ENCODE data around the gene NUP210L. TPM values are rescaled to one million over a fixed set of nuclear protein-coding genes. Genes with fewer than 3 reads are reported as not detected.

NUP210L gene
- total RNA-seq: 0.13 TPM in 1 of 2 replicates, not detected in the other
- not detected for polyA plus RNA-seq (2012)

- no peak for DNase-seq (ENCODE audit: low read depth)
Measured at GRCh38 chr1:154154534-154155191, at the start of gene NUP210L. TSS of gene NUP210L (minus strand) at chr1:154155073.

- DNase-seq (ENCODE audit: low read depth): no peak
Measured at GRCh38 chr1:154199563-154199879, 44.6 kb upstream of the NUP210L start.

GRCh38 chr1:154198756-154199562 is 44.1 kb upstream of the NUP210L start:
- peak; percentile 80 for DNase-seq (ENCODE audit: low read depth)

- peak; percentile 92 for DNase-seq (ENCODE audit: low read depth)
Measured at GRCh38 chr1:154193821-154194220, 38.9 kb upstream of the NUP210L start.

- DNase-seq (ENCODE audit: low read depth): peak; percentile 90
Measured at GRCh38 chr1:154192476-154192875, 37.6 kb upstream of the NUP210L start.

- DNase-seq (ENCODE audit: low read depth): peak; percentile 98
Measured at GRCh38 chr1:154191990-154192461, 37.2 kb upstream of the NUP210L start, which contains the start of gene TPM3. TSS of gene TPM3 (minus strand) at chr1:154192100. CDS start at chr1:154192018, 82 bp downstream.

GRCh38 chr1:154190550-154190949 is 35.7 kb upstream of the NUP210L start:
- peak; percentile 92 for DNase-seq (ENCODE audit: low read depth)

- DNase-seq (ENCODE audit: low read depth): peak; percentile 39
Measured at GRCh38 chr1:154186852-154187501, 32.1 kb upstream of the NUP210L start.

GRCh38 chr1:154186177-154186576 is 31.3 kb upstream of the NUP210L start:
- peak; percentile 84 for DNase-seq (ENCODE audit: low read depth)

GRCh38 chr1:154183046-154183915 is 28.4 kb upstream of the NUP210L start:
- peak; percentile 94 for DNase-seq (ENCODE audit: low read depth)

- peak; percentile 83 for DNase-seq (ENCODE audit: low read depth)
Measured at GRCh38 chr1:154182344-154183045, 27.6 kb upstream of the NUP210L start.

GRCh38 chr1:154181944-154182343 is 27.1 kb upstream of the NUP210L start:
- DNase-seq (ENCODE audit: low read depth): no peak

- no peak for DNase-seq (ENCODE audit: low read depth)
Measured at GRCh38 chr1:154179946-154180687, 25.2 kb upstream of the NUP210L start.

- no peak for DNase-seq (ENCODE audit: low read depth)
Measured at GRCh38 chr1:154178911-154179811, 24.3 kb upstream of the NUP210L start.

- no peak for DNase-seq (ENCODE audit: low read depth)
Measured at GRCh38 chr1:154178013-154178412, 23.1 kb upstream of the NUP210L start.

- peak; percentile 49 for DNase-seq (ENCODE audit: low read depth)
Measured at GRCh38 chr1:154176337-154176736, 21.5 kb upstream of the NUP210L start.

- no peak for DNase-seq (ENCODE audit: low read depth)
Measured at GRCh38 chr1:154174654-154175053, 19.8 kb upstream of the NUP210L start.

- DNase-seq (ENCODE audit: low read depth): no peak
Measured at GRCh38 chr1:154171880-154172279, 17.0 kb upstream of the NUP210L start.

- no peak for DNase-seq (ENCODE audit: low read depth)
Measured at GRCh38 chr1:154171223-154171583, 16.3 kb upstream of the NUP210L start.
